AG04450 (cell line): ENCODE results near the gene RSRC2. TPM values are rescaled to one million over a fixed set of nuclear protein-coding genes. Genes with fewer than 3 reads are reported as not detected.

Experiments
- CTCF ChIA-PET: fragments of 300-600, 350-600 bp; formaldehyde crosslinking; extraction: SDS; loops from one replicate; lab custom pipeline; 2022; ENCODE audit warnings: antibody characterized with exemption, inconsistent platforms; lab: Charles Lee
- POLR2A ChIA-PET: fragments of 350-600 bp; formaldehyde crosslinking; extraction: SDS; loops from one replicate; lab custom pipeline; 2021; ENCODE audit warnings: antibody characterized with exemption, inconsistent platforms; lab: Yijun Ruan, JAX
- DNase-seq: peaks from one replicate; pipeline ENCODE4 v3.0.0-alpha.2; 2011; ENCODE audit warnings: low read depth, low spot score
- H3K27ac ChIP-seq: one replicate; pipeline ENCODE4 v1.5.1; 2012; ENCODE audit warnings: low read depth, low read length, control low read depth
- H3K27me3 ChIP-seq: one replicate; pipeline ENCODE4 v1.6.0; 2012; ENCODE audit warnings: low read length; ENCODE audit not compliant: control insufficient read depth, insufficient read depth
- H3K4me3 ChIP-seq: 2 replicates; pipeline ENCODE4 v1.5.1; 2011; ENCODE audit warnings: mild to moderate bottlenecking, low read depth, low read length, control low read depth
- H3K9me3 ChIP-seq: 2 replicates; pipeline ENCODE4 v1.5.1; 2012; ENCODE audit warnings: low read length; ENCODE audit not compliant: control insufficient read depth, insufficient read depth
- CTCF ChIP-seq: IDR thresholded peaks from 2 replicates; pipeline ENCODE4 v1.5.1; 2011; ENCODE audit warnings: low read depth, low read length, control low read depth, inconsistent platforms
- polyA plus RNA-seq: library from polyadenylated mRNA; depleted of rRNA; stranded (reverse); fragments of >200 nt; gene quantifications from 2 replicates; pipeline ENCODE4 v1.2.3, GENCODE V29; 2011; rRNA removed
- small RNA-seq: library from RNA; depleted of rRNA; stranded (forward); fragments of <200 nt; gene quantifications from one replicate; pipeline ENCODE3, GENCODE V24; 2012; ENCODE audit warnings: low read depth; ENCODE audit not compliant: insufficient read length

RSRC2 gene
- polyA plus RNA-seq, 1 experiment: 45.9 TPM

- ChIA-PET POLR2A (interaction anchor here (0.6 kb wide), 1 partner anchor 8 kb away, joined by 4 read pairs; no protein-coding TSS in a partner anchor), CTCF (interaction anchor here (1.5 kb wide), 1 partner anchor 13 kb away, joined by 3 read pairs; no protein-coding TSS in a partner anchor)
- H3K4me3 ChIP-seq: no peak overlapping the region
- no peak for TF ChIP-seq CTCF
- no peak for DNase-seq
- H3K27ac ChIP-seq: no peak overlapping the region
- no peaks in the 10 kb centered on the region for H3K9me3 ChIP-seq
- H3K27me3 ChIP-seq: no peaks in the 10 kb centered on the region
Observed at GRCh38 chr12:122458105-122459035, 68.4 kb downstream of the RSRC2 start.

- H3K27me3 ChIP-seq: no peaks in the 10 kb centered on the region
- no peaks in the 10 kb centered on the region for H3K9me3 ChIP-seq
- TF ChIP-seq CTCF: no peak
- DNase-seq: no peak
- no peak overlapping the region for H3K27ac ChIP-seq
- POLR2A ChIA-PET: interaction anchor here (0.6 kb wide), 1 partner anchor 7 kb away, joined by 4 read pairs; no protein-coding TSS in a partner anchor
- H3K4me3 ChIP-seq: no peak overlapping the region
- CTCF ChIA-PET: interaction anchor here (1.5 kb wide), 1 partner anchor 14 kb away, joined by 3 read pairs; no protein-coding TSS in a partner anchor
Observed at GRCh38 chr12:122457627-122458026, 69.1 kb downstream of the RSRC2 start.

- H3K9me3 ChIP-seq: no peaks in the 10 kb centered on the region
- ChIA-PET CTCF (interaction anchor here (0.8 kb wide), 1 partner anchor 16 kb away, joined by 5 read pairs; no protein-coding TSS in a partner anchor), POLR2A (interaction anchor here (0.9 kb wide), 1 partner anchor 55 kb away, joined by 3 read pairs; no protein-coding TSS in a partner anchor)
- DNase-seq: no peak
- TF ChIP-seq CTCF: no peak
- H3K4me3 ChIP-seq: no peak overlapping the region
- no peak overlapping the region for H3K27ac ChIP-seq
- H3K27me3 ChIP-seq: no peaks in the 10 kb centered on the region
Observed at GRCh38 chr12:122454739-122455138, 72.0 kb downstream of the RSRC2 start.

GRCh38 chr12:122454250-122454721 is 72.5 kb downstream of the RSRC2 start:
- DNase-seq: no peak
- H3K27ac ChIP-seq: no peak overlapping the region
- H3K9me3 ChIP-seq: no peaks in the 10 kb centered on the region
- ChIA-PET CTCF (interaction anchor here (0.8 kb wide), 1 partner anchor 16 kb away, joined by 5 read pairs; no protein-coding TSS in a partner anchor), POLR2A (interaction anchor here (0.9 kb wide), 1 partner anchor 54 kb away, joined by 3 read pairs; no protein-coding TSS in a partner anchor)
- TF ChIP-seq CTCF: no peak
- H3K4me3 ChIP-seq: no peak overlapping the region
- H3K27me3 ChIP-seq: no peaks in the 10 kb centered on the region

Small RNA genes lying within 50 kb of the gene (small RNA-seq; reads per million reads assigned to genes)
- gene AC026333.1 (not detected), gene RF00411 (not detected)

Other genes starting within 250 kb of the RSRC2 start
- gene CLIP1, start 104.3 kb downstream of the RSRC2 start, polyA plus RNA-seq: 62.0 and 63.6 TPM in 2 replicates
- 13.0 and 16.6 TPM in 2 replicates for gene ZCCHC8, start 26.0 kb downstream of the RSRC2 start, polyA plus RNA-seq
- 6.1 and 10.0 TPM in 2 replicates for gene KNTC1, start 313 bp upstream of the RSRC2 start, polyA plus RNA-seq
- not detected in 2 replicates for gene HCAR2, start 176.4 kb upstream of the RSRC2 start, polyA plus RNA-seq
- not detected in 2 replicates for gene HCAR3, start 189.9 kb upstream of the RSRC2 start, polyA plus RNA-seq
- 0.02 and 0.05 TPM in 2 replicates for gene HCAR1, start 203.9 kb upstream of the RSRC2 start, polyA plus RNA-seq
- gene DENR, start 225.9 kb upstream of the RSRC2 start, polyA plus RNA-seq: 34.8 and 47.8 TPM in 2 replicates
- gene CCDC62, start 247.6 kb upstream of the RSRC2 start, polyA plus RNA-seq: 0.06 and 0.10 TPM in 2 replicates